CMK (cell line): Measurements from ENCODE around the gene JMJD4.

ENCODE experiments used
- DNase-seq: peaks from one replicate; pipeline ENCODE4 v3.0.0-alpha.2; 2010; ENCODE audit warnings: low read depth

The JMJD4 gene

GRCh38 chr1:227734856-227735538 is at the start of gene JMJD4, which contains the start of gene SNAP47:
Gene JMJD4 (minus strand): TSS chr1:227735302. CDS start chr1:227735273, 29 bp downstream.
Gene SNAP47 (plus strand): TSS chr1:227735435. CDS start chr1:227747737, 12,302 bp downstream.
- DNase-seq = peak; percentile 91

- no peak for DNase-seq
Observed at GRCh38 chr1:227782226-227782625, 47.1 kb upstream of the JMJD4 start.

- DNase-seq = no peak
Observed at GRCh38 chr1:227781314-227781930, 46.3 kb upstream of the JMJD4 start.

- no peak for DNase-seq
Observed at GRCh38 chr1:227780101-227781044, 45.3 kb upstream of the JMJD4 start.

- DNase-seq = no peak
Observed at GRCh38 chr1:227779685-227780084, 44.6 kb upstream of the JMJD4 start.

GRCh38 chr1:227779021-227779441 is 43.9 kb upstream of the JMJD4 start:
- DNase-seq = no peak

GRCh38 chr1:227778401-227778947 is 43.4 kb upstream of the JMJD4 start:
- DNase-seq = no peak

- DNase-seq = no peak
Observed at GRCh38 chr1:227777646-227778045, 42.5 kb upstream of the JMJD4 start.

GRCh38 chr1:227777156-227777555 is 42.1 kb upstream of the JMJD4 start:
- no peak for DNase-seq

- DNase-seq = no peak
Observed at GRCh38 chr1:227776331-227776771, 41.2 kb upstream of the JMJD4 start.

GRCh38 chr1:227775841-227776240 is 40.7 kb upstream of the JMJD4 start:
- DNase-seq = no peak

GRCh38 chr1:227774821-227775661 is 39.9 kb upstream of the JMJD4 start:
- DNase-seq = no peak

- no peak for DNase-seq
Observed at GRCh38 chr1:227774051-227774731, 39.1 kb upstream of the JMJD4 start.

- no peak for DNase-seq
Observed at GRCh38 chr1:227773558-227773957, 38.5 kb upstream of the JMJD4 start.

- no peak for DNase-seq
Observed at GRCh38 chr1:227771771-227772170, 36.7 kb upstream of the JMJD4 start.

- DNase-seq = no peak
Observed at GRCh38 chr1:227771326-227771725, 36.2 kb upstream of the JMJD4 start.

- DNase-seq = no peak
Observed at GRCh38 chr1:227770812-227771211, 35.7 kb upstream of the JMJD4 start.

- no peak for DNase-seq
Observed at GRCh38 chr1:227769936-227770494, 34.9 kb upstream of the JMJD4 start.

- DNase-seq = no peak
Observed at GRCh38 chr1:227769047-227769935, 34.2 kb upstream of the JMJD4 start.
